ENCODE measurements around the gene MTHFR. TPM values are rescaled to one million over a fixed set of nuclear protein-coding genes. Genes with fewer than 3 reads are reported as not detected.

The MTHFR gene
- total and polyA plus RNA-seq, 2 of the 4 experiments (the other 2 are of a cell fraction), result 7.3 to 7.4 TPM

GRCh38 chr1:11746795-11747487, 58.8 kb downstream of the MTHFR start:
- no peak overlapping the region for H3K4me2 ChIP-seq (ENCODE audit: low read depth, low read length)
- in situ Hi-C loops (cut with MboI; ENCODE audit: low sequenced_read_pairs), result no loop called here
- H4K20me1 ChIP-seq (ENCODE audit: insufficient read depth, low read length), result no peaks in the 10 kb centered on the region
- ChIA-PET CTCF (no interaction called here), POLR2A (ENCODE audit: unreplicated experiment) (no interaction called here)
- H2AK9ac ChIP-seq (replicated peaks; ENCODE audit: low read depth, low read length, poor library complexity), result no peak overlapping the region
- H4K8ac ChIP-seq (ENCODE audit: low read depth in 2 of 2, low read length in 2 of 2), result no peak overlapping the region
- dilution Hi-C loops (cut with HindIII; ENCODE audit: low sequenced_read_pairs, unreplicated experiment), result no loop called here
- no peak overlapping the region for H2BK20ac ChIP-seq (ENCODE audit: low read depth, low read length)
- DNase-seq (no peak), ATAC-seq (ENCODE audit: low read depth) (no peak)
- BruUV-seq (replicated peaks), result no TSS peak
- no peak overlapping the region for H3K23ac ChIP-seq (ENCODE audit: low read depth, low read length)
- H2AK5ac ChIP-seq (ENCODE audit: low read depth, low read length), result no peak overlapping the region
- no peak for TF ChIP-seq RFX5 (IDR thresholded peaks at IDR 0.05; ENCODE audit: low read depth, low read length)
- TF ChIP-seq RCOR1 (IDR thresholded peaks at IDR 0.05; ENCODE audit: insufficient replicate concordance, low read length), result no peak
- no peak for TF ChIP-seq BHLHE40 (IDR thresholded peaks at IDR 0.05; ENCODE audit: low read depth, low read length)
- TF ChIP-seq MAZ (IDR thresholded peaks at IDR 0.05; ENCODE audit: borderline replicate concordance, low read depth, low read length), result no peak
- no peak for TF ChIP-seq CHD1 (IDR thresholded peaks at IDR 0.05; ENCODE audit: low read depth, low read length)
- TF ChIP-seq POLR2A (IDR thresholded peaks at IDR 0.05; ENCODE audit: low read depth, low read length), result no peak
- no peak for TF ChIP-seq MXI1 (IDR thresholded peaks at IDR 0.05; ENCODE audit: borderline replicate concordance, low read depth, low read length)
- TF ChIP-seq CEBPB (IDR thresholded peaks at IDR 0.05; ENCODE audit: low read depth, low read length), result no peak
- TF ChIP-seq FOS (IDR thresholded peaks at IDR 0.05; ENCODE audit: low read depth, low read length), result no peak
- TF ChIP-seq CTCF (conservative IDR thresholded peaks at IDR 0.05; ENCODE audit: low read depth, low read length), result no peak
- H4K5ac ChIP-seq (ENCODE audit: low read depth, low read length), result no peak overlapping the region
- no peaks in the 10 kb centered on the region for H3K27me3 ChIP-seq (ENCODE audit: control insufficient read depth, insufficient read depth, low read length)
- WGBS, 2 experiments (ENCODE audit: extremely low coverage in 2 of 2, insufficient read length in 1 of 2), result 88% methylated on average over 8 of the region's 20 CpGs; no CpG with 5 or more reads in 1 of the 2 experiments
- intact Hi-C loops (cut with micrococcal nuclease), result no loop called here
- no peaks in the 10 kb centered on the region for H3K9me3 ChIP-seq (ENCODE audit: control insufficient read depth, insufficient read depth, low read length)
- H4K91ac ChIP-seq (ENCODE audit: insufficient read depth, low read depth, low read length), result no peak overlapping the region
- H3K4ac ChIP-seq (ENCODE audit: low read depth, low read length), result no peak overlapping the region
- H2AFZ ChIP-seq (replicated peaks; ENCODE audit: low read length, poor library complexity), result no peak overlapping the region
- no peaks in the 10 kb centered on the region for H3K9me1 ChIP-seq (ENCODE audit: insufficient read depth, low read length)
- no peak overlapping the region for H3K9ac ChIP-seq (ENCODE audit: low read depth, low read length)
- H3K4me3 ChIP-seq (ENCODE audit: insufficient read depth, low read depth, low read length), result no peak overlapping the region
- H3K36me3 ChIP-seq (ENCODE audit: control insufficient read depth, insufficient read depth, low read length), result peaks cover 27% of the 10 kb centered on the region
- no peak overlapping the region for H2BK15ac ChIP-seq (ENCODE audit: low read depth, low read length)
- H3K4me1 ChIP-seq (ENCODE audit: control insufficient read depth, insufficient read depth, low read length), result no peaks in the 10 kb centered on the region
- no peak overlapping the region for H2BK120ac ChIP-seq (ENCODE audit: low read depth, low read length)
- H3K27ac ChIP-seq (ENCODE audit: insufficient read depth, low read length), result no peak overlapping the region
- H3K14ac ChIP-seq (replicated peaks; ENCODE audit: low read depth, low read length), result no peak overlapping the region
- H2BK5ac ChIP-seq (ENCODE audit: low read depth, low read length, poor library complexity, severe bottlenecking), result no peak overlapping the region
- no peak overlapping the region for H3K18ac ChIP-seq (ENCODE audit: low read depth, low read length)
- H3K56ac ChIP-seq (ENCODE audit: extremely low read depth, insufficient read depth, low read length), result no peak overlapping the region
- H3K79me1 ChIP-seq (ENCODE audit: low read depth in 1 of 2, low read length in 2 of 2), result peaks cover 0 to 3% of the 10 kb centered on the region in 2 experiments; a peak in 1 of 4 replicates
